ENCODE results near the gene TST. TPM values are rescaled to one million over a fixed set of nuclear protein-coding genes. Genes with fewer than 3 reads are reported as not detected.

TST gene
- total RNA-seq, 1 donor from 2014 or later, result 7.0 TPM

DNA sequence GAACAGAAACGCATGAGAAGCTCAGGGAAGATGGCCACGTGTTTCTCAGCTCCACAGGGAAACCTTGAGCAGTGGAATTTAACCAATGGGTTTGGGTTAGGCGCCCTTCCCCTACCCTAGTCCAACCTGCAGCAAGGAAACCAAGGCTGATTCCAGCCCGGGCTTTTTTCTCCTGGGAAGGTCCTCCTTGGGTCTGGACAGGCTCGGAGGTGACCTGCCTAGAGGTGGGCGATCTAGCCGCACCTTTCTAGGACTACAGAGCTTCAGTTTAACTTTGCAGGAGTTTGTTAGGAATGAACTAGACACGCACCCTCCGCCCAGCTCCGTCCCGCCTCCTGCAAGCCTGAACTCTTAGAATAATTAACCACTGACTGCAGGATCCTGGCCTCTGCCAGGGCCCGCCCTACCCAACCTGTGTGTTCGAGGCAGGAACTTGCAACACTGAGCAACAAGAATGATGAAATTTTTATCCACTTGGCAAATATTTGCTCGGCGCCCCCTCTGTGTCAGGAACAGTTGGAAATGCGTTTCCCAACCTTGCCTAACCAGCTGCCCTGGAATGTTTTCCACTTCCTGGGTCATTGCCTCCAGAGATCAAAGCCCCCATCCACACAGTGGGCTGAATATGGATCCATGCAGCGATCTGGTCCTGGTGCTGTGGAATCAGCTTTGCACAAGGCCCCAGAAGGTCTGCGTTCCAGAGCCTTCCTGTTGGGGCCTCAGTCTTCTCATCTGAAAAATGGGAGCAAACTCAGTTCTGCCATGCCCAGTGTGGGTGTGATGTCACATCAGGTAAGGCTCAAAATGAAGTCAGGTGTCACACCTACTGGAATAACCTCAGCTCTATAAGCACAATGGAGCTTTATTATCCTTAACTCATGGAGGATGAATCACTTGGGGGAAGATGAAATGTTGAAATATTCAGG, 13.6 kb upstream of the TST start:
- intact Hi-C loops (cut with micrococcal nuclease), result no loop called here

DNA sequence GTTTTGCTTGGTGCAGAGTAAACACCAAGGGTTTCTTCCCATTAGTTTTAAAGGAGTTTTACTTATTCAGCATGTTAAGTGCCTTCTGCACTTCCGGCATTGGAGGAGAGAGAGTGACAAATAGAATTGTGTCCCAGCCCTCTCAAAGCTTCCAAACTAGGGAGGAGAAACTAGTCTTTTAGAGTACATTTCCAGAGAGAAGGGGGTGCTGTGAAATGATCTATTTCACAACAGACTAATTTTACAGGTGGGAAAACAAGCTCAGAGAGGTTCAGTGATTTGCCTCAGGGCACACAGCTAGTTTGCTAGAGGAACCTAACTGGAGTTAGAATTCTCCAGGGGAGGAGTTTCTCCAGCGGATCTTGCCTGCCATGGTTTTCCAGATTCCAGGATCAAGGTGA, 12.9 kb upstream of the TST start:
- intact Hi-C loops (cut with micrococcal nuclease), result no loop called here

DNA sequence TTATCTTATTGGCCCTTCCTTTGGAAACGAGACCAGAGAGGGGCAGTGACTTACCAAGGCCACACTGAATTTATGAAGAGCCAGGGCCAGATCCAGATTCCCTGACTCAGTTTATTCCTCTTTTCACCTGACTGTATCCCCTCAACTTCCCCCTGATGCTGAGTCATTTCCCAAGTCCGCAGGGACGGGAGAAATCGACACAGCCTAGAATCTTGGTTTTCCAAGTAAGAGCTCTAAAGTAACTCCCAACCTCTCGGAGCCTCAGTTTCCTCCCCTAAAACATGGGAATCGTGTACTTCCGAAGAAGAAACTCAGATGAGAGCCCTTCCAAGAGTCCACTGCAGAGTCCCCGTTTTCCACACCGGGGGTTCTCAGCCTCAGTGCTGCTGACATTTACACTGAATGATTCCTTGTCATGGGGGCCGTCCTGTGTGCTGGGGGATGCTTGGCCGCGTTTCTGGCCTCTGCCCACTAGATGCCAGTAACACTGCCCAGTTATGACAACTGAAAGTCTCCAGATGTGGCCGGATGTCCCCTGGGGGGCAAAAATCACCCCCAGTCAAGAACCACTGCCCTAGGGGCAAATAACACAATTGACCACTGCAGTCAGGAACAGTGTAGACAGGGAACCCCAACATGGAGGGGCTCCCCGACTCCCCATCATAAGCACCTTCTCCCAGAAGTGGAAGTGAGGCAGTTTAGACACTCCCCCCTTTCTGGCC, 11.5 kb upstream of the TST start:
- intact Hi-C loops (cut with micrococcal nuclease), result no loop called here

DNA sequence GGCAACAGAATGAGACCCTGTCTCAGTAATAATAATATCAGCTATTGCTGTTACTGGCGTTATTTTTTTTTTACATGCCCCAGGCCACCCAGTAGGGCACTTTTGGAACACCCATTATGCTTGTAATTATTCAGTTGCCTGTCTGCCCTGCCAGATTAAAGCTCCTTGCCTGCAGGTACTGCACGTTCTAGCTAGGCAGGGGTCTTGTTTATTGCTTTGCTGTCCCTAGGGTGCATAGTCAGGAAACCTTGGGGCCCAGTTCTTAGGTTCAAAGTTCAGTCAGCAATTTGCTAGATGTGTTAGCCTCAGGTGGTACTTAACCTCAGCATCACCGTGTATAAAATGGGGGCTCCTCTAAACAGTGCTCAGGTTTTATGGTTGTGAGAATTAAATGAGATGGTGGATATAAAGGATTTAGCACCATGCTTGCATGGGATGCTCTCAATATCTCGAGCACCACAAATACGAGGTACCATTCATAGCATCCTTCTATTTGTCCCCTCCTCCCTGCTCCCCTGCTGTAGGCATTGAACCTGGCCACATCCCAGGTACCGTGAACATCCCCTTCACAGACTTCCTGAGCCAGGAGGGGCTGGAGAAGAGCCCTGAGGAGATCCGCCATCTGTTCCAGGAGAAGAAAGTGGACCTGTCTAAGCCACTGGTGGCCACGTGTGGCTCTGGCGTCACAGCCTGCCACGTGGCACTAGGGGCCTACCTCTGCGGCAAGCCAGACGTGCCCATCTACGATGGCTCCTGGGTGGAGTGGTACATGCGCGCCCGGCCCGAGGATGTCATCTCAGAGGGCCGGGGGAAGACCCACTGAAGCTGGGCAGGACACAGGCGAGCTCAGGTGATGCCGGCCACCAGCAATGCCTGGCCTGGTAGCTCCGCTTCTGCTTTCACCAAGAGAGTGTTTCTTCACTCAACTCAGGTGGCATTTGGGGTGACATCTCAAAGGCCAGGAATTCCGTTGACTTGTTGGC, 9.7 kb upstream of the TST start:
- intact Hi-C loops (cut with micrococcal nuclease), result no loop called here

DNA sequence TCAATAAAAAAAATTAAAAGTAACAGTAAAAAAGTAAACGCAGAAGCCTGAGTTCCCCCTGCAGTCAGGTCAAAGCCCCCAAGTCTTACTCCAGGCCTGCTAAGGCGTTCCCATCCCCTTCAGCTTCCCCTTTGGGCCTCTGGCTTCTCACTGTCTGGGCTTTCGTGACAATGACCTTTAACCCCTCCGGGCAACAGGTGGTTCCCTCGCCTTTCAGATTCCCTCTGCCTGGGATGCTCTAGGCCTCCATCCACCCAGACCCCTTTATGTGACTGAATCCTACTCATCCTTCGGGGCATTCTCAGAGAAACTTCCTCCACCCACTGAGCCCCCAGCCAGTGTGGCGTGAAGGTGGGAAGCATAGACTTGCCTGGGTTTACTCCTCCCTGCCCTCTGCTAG, 8.3 kb upstream of the TST start:
- intact Hi-C loops (cut with micrococcal nuclease), result no loop called here

DNA sequence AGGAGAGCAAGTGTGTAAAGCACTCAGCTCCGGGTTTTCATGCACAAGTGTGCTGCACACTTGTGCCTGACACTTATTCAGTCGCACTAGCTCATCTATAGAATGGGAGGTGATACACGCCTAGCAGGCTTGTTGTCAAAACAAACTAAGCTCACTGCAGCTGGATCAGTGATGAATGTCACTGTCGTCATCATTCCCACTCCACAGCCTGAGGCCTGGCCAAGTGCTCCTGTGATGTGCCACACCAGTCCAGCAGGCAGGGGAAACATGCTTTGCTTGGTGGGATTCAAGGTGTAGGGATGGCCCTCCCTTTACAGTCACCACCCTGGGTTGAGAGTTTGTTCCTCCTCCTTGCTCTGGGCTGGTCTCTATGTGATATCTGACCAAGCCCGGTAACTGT, 7.1 kb upstream of the TST start:
- intact Hi-C loops (cut with micrococcal nuclease), result no loop called here

DNA sequence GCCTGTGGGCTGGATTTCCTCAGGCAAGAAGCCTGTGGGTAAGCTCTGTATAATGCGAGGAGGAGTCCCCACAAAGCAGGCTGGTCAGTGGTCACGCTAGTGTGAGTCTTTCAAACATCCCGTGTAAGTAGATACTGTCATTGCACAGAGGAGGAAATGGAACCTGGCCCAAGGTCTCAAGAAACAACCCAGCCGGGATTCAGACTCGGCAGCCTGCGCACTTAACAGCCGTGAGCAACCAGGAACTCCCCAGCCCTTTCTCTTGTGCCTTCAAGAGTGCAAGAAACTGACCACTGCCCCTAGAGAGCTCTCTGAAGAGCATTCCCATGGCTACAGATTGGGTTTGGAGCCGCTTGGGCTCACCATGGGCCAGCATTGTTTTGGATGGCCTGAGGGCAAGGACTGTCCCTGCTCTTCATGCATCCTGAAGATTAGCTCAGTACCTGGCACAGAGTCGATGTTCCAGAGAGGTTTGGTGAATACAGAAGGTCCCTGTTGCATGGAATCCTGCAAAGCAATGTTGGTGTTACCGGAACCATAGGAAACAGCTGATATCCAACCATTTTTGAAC, 6.3 kb upstream of the TST start:
- intact Hi-C loops (cut with micrococcal nuclease), result no loop called here

DNA sequence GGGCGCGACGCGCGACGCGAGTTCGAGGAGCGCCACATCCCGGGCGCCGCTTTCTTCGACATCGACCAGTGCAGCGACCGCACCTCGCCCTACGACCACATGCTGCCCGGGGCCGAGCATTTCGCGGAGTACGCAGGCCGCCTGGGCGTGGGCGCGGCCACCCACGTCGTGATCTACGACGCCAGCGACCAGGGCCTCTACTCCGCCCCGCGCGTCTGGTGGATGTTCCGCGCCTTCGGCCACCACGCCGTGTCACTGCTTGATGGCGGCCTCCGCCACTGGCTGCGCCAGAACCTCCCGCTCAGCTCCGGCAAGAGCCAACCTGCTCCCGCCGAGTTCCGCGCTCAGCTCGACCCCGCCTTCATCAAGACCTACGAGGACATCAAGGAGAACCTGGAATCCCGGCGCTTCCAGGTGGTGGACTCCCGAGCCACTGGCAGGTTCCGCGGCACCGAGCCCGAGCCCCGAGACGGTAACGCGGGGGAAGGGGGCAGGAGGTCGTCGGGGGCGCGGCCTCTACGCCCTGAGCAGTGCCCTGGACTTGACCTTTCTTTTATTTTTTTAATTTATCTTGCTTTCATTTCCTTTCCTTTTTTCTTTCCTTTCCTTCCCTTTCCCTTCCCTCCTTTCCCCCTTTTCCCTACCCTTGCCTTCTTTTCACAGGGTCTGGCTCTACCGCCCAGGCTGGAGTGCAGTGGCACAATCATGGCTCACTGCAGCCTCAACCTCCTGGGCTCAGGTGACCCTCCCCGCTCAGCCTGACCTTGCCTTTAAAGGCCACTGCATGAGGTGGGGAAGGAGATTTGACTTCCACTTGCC, 5.3 kb upstream of the TST start:
- intact Hi-C loops (cut with micrococcal nuclease), result loop anchor here (5.0 kb wide), 1 partner anchor 167 kb away; no protein-coding TSS in a partner anchor

DNA sequence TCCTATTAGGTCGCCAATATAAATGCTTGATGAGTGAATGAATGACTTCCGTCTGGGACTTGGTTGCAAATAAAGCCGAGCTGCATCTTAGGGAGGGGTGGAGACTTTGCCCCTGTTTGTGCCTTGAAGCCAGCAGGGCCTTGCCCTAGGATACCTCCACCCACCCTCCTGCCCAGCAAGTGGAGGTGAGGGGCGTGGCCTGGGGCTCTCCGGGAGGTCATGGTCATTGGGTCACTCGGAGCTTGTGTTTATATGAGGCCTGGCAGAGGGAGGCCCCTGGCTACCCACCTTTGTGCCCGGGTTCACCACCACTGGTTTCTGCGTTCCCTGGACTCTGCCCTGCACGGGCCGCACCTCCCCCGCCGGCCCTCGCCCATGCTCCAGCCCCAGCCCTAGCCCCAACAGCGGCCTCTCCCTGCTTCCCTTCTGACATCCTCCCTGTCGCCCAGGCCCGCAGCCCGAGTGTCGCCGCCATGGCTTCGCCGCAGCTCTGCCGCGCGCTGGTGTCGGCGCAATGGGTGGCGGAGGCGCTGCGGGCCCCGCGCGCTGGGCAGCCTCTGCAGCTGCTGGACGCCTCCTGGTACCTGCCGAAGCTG, 4.6 kb upstream of the TST start:
- intact Hi-C loops (cut with micrococcal nuclease), result loop anchor here (5.0 kb wide), 1 partner anchor 167 kb away; no protein-coding TSS in a partner anchor

DNA sequence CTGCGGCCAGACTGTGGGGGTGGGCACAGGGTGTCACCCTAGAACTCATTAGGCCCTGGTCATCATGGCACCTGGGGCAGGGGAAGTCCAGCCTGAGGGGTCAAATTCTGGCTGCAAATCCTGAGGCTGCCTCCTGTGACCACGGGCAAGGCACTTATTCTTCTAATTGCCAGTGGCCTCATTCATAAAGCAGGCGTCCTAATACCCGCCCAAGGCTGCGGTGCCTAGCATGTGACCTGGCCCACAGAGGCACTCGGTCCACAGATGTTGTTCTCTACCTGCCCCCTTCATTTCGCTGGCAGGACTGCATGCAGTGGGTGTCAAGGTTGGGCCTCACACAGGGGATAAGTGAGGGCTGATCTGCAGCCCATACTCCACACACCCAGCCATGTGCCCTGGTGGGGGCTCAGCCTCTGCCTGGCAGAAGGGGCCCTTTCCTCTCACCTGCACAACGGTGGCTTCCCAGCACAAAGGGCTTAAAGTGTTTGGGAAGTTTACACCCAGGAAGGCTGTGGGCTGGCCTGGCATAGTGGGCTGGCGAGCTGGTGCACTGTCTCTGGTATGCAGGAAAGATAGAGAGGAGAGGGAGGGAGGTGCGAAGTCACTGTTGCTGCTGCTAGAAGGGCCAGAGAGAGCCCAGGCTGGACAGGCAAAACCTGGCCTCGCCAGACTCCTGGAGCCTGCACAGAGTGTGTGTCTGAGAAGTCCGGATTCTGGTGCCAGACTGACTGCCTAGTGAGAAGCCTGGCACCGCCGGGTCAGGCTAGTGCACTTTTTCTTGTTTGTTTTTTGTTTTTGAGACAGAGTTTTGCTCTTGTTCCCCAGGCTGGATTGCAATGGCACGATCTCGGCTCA, 3.5 kb upstream of the TST start:
- intact Hi-C loops (cut with micrococcal nuclease), result loop anchor here (5.0 kb wide), 1 partner anchor 165 kb away; no protein-coding TSS in a partner anchor

DNA sequence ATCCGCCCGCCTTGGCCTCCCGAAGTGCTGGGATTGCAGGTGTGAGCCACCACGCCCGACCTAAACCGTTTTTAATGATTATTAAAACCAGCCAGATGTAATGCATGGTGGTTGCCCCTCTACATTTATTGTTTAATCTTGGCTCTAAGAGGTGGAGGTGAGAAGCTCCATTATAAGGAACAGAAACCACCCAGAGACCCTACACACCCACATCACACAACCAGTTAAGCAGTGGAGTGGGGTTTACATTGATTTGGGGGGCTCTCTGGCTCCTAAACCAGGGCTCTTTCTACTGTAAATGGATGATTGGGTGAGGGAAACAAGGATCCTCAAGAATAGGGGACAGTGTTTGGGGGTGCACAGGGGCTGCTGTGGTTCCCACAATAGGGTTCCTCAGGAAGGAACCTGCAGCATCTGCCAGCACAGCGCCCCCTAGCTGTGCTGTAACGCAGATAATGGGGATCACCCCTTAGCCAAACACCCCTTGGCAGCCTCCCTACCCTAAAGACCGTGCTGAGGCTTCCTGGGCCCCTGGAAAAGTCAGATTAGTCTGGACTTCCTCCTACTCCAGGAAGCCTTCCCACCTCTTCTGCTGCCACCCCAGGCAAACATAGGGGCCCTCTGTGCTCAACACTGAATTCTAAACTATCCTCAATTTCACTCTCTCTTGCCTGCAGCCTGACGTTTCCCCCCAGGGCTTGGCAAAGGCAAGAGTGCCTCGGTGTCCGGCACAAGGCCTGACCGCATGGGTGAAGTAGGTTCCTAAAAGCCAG, 2.6 kb upstream of the TST start:
- intact Hi-C loops (cut with micrococcal nuclease), result loop anchor here (2.0 to 5.0 kb wide), 2 partner anchors 165 to 245 kb away; partner anchors contain the start of gene IFT27

DNA sequence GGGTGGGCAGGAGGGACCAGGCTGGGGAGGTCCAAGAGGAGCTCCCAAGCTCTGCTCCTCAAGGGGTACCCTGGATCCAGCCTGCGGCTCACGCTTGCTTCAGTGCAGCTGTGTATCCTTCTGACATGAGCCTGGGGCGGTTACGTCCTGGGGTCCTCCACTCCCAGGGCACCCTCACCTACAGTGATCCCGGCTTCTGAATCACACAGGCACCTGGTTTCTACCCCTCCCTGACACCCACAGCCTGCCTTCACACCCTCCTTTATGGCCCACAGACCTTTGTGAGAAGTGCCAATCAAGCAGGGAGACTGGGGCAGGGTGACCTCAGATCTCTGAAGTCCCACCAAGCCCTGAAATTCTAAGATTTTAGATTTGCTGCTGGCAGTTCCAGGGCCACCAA, 1.8 kb upstream of the TST start:
- intact Hi-C loops (cut with micrococcal nuclease), result loop anchor here (2.0 to 5.0 kb wide), 2 partner anchors 164 to 244 kb away; partner anchors contain the start of gene IFT27

DNA sequence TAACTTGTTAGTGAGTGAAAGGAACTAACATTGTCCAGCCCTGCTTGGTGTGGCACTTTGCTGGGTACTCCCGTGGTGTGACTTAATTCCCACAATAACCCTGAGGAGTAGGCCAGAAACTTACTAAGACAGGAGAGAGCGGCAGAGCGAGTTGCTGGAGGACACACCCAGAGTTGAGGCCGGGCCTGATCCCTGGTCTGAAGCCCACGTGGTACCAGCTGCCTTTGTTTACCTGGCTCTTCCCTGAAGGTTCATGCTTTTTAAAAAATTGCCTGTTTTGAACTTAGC, 889 bp upstream of the TST start:
- intact Hi-C loops (cut with micrococcal nuclease), result loop anchor here (2.0 to 5.0 kb wide), 2 partner anchors 163 to 243 kb away; partner anchors contain the start of gene IFT27

DNA sequence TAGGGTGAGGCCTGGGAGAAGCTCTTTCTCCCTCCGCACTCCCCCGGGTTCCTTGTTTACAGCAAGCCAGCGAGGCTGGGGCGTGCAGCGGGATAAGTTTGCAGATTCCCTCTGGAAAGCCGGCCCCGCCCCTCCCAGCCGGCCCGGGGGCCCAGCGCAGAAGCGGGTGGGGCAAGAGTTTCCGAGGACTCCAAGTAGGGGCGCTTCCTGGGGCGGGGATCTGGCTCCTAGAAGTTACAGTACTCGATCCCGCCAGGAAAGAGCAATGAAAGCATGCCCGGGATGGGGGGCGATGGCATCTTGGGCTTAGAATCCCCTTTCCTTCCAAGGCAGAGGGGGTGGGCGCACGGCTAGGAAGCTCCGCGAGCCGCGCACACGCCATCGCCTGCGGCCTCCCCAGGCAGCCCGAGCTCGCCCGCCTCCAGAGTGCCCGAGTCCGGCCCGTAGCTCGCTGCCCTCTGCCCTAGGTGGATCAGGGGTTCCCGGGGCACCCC, 385 bp downstream of the TST start:
- intact Hi-C loops (cut with micrococcal nuclease), result loop anchor here (1.0 kb wide), 1 partner anchor 179 kb away; no protein-coding TSS in a partner anchor

DNA sequence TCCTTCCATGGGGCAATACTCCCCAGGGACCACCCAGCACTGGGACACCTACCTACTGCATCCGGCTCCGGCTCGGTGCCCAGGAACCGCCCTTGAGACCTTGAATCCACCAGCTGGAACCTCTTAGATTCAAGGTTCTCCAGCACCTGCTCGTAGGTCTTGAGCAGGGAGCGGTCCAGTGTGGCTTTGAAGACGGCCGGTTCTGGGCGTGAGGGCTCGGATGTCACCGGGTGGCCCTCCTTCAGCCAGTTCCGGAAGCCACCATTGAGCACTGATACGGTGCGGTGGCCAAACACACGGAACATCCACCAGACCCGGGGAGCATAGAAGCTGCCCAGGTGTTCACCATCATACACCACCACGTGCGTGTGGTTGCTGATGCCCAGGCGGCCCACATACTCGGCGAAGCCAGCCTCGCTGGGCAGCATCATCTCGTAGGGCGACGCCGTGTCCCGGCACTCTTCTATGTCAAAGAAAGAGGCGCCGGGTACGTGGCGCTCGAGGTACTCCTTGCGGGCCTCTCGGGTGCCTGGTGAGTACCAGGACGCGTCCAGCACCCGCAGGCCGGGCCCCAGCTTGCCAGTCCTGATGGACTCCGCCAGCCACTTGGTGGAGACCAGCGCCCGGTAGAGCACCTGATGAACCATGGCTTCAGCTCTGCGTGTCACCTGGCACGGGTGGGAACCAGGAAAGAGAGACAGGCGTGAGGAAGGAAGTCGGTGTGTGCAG, 997 bp downstream of the TST start:
- intact Hi-C loops (cut with micrococcal nuclease), result no loop called here

DNA sequence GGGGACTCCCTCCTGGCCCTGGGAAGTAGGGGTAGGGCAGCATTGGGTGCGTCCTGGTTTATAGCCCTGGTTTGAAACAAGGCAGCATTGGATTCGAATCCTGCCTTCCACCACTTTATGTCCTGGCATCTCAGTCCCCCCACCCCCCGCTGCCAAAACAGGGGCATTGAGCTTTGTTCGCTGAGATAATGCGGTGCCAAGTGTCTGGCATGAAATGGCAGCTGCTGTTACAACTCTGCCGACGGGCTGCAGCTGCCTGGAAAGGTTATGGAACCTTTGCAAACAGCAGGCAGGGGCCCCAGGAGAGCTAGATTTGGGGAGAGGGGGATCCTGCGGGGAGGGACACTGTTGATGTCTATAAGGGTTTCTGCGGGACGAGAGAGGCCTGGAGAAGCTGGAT, 1.9 kb downstream of the TST start:
- intact Hi-C loops (cut with micrococcal nuclease), result no loop called here

Data from T-helper 1 cell treated with Interleukin-12 subunit alpha and Interleukin-12 subunit beta and Interleukin-4 antibody, amounts not matched to agents 30 ng/mL and 1 ng/mL, for 36 hours (primary cell).